ENCODE data around the gene OCLN.
"Not testable (repeated sequence)": the region's sequence is repeated elsewhere in the genome, so short reads cannot be mapped to it uniquely, and the experiment has no call there.

Gene OCLN

DNA sequence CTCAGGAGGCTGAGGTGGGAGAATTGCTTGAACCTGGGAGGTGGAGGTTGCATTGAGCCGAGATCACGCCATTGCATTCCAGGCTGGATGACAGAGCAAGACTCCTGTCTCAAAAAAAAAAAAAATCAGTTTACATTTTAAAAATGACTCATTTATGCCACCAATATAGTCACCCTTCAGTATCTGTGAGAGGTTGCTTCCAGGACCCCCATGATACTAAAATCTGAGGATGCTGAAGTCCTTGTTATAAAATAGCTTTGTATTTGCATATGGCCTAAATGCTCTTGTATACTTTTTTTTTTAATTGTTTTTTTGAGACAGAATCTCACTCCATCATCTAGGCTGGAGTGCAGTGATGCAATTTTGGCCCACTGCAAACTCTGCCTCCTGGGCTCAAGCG lies 5.8 kb downstream of the OCLN start:
- Mint-ChIP-seq H3K9me3 (no peaks in the 10 kb centered on the region), H3K27me3 (peaks cover 13% of the 10 kb centered on the region), H3K4me3 (no peak overlapping the region), H3K36me3 (ENCODE audit: low read depth) (no peaks in the 10 kb centered on the region), H3K4me1 (ENCODE audit: low read depth) (no peaks in the 10 kb centered on the region), H3K27ac (no peak overlapping the region)
- intact Hi-C loops (cut with micrococcal nuclease), result loop anchor here (10.0 kb wide), 1 partner anchor 54 kb away; no protein-coding TSS in a partner anchor

DNA sequence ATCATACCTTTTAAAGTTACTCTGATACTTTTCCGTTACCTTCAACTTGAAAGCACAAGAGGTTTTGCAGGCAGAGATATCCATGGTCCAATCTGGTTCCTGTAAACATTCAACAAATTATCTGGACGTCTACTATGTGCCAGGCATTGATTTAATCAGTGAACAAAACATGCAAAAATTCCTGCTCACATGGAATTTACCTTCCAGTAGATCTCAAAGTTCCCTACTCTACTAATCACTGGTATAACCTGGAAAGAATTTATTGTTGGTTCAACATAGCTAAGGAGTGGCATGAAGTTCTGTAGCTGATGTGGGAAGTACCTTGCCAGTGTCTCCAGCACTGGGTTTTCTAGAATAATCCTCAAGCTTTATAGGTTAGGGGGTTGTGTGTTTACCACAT lies 9.8 kb downstream of the OCLN start:
- H3K27ac Mint-ChIP-seq, result no peak overlapping the region
- H3K27me3 Mint-ChIP-seq, result no peaks in the 10 kb centered on the region
- H3K9me3 Mint-ChIP-seq, result no peaks in the 10 kb centered on the region
- intact Hi-C loops (cut with micrococcal nuclease), result no loop called here
- no peaks in the 10 kb centered on the region for H3K4me1 Mint-ChIP-seq (ENCODE audit: low read depth)
- H3K36me3 Mint-ChIP-seq (ENCODE audit: low read depth), result no peaks in the 10 kb centered on the region
- H3K4me3 Mint-ChIP-seq, result no peak overlapping the region

GRCh38 chr5:69502767-69503488 lies 10.3 kb downstream of the OCLN start:
- H3K4me1 Mint-ChIP-seq (ENCODE audit: low read depth), result no peaks in the 10 kb centered on the region
- intact Hi-C loops (cut with micrococcal nuclease), result no loop called here
- H3K36me3 Mint-ChIP-seq (ENCODE audit: low read depth), result no peaks in the 10 kb centered on the region
- no peak overlapping the region for H3K4me3 Mint-ChIP-seq
- no peaks in the 10 kb centered on the region for H3K9me3 Mint-ChIP-seq
- H3K27me3 Mint-ChIP-seq, result no peaks in the 10 kb centered on the region
- H3K27ac Mint-ChIP-seq, result no peak overlapping the region

- Mint-ChIP-seq H3K9me3 (no peaks in the 10 kb centered on the region), H3K27ac (no peak overlapping the region), H3K36me3 (ENCODE audit: low read depth) (no peaks in the 10 kb centered on the region), H3K27me3 (no peaks in the 10 kb centered on the region), H3K4me1 (ENCODE audit: low read depth) (no peaks in the 10 kb centered on the region), H3K4me3 (no peak overlapping the region)
- intact Hi-C loops (cut with micrococcal nuclease), result no loop called here
Observed at GRCh38 chr5:69504036-69504435, 11.4 kb downstream of the OCLN start.

- no peaks in the 10 kb centered on the region for H3K4me1 Mint-ChIP-seq (ENCODE audit: low read depth)
Observed at GRCh38 chr5:69505306-69505705, 12.7 kb downstream of the OCLN start.

GRCh38 chr5:69509212-69509611 lies 16.6 kb downstream of the OCLN start:
- H3K27ac Mint-ChIP-seq, result no peak overlapping the region
- no peaks in the 10 kb centered on the region for H3K27me3 Mint-ChIP-seq
- intact Hi-C loops (cut with micrococcal nuclease), result no loop called here
- H3K4me1 Mint-ChIP-seq (ENCODE audit: low read depth), result no peaks in the 10 kb centered on the region
- no peaks in the 10 kb centered on the region for H3K9me3 Mint-ChIP-seq
- H3K36me3 Mint-ChIP-seq (ENCODE audit: low read depth), result no peaks in the 10 kb centered on the region
- no peak overlapping the region for H3K4me3 Mint-ChIP-seq

More at GRCh38 chr5:69505306-69505705, 12.7 kb downstream of the OCLN start:
- intact Hi-C loops (cut with micrococcal nuclease), result no loop called here
- H3K4me3 Mint-ChIP-seq, result no peak overlapping the region
- no peaks in the 10 kb centered on the region for H3K27me3 Mint-ChIP-seq
- no peaks in the 10 kb centered on the region for H3K36me3 Mint-ChIP-seq (ENCODE audit: low read depth)
- no peak overlapping the region for H3K27ac Mint-ChIP-seq
- no peaks in the 10 kb centered on the region for H3K9me3 Mint-ChIP-seq

DNA sequence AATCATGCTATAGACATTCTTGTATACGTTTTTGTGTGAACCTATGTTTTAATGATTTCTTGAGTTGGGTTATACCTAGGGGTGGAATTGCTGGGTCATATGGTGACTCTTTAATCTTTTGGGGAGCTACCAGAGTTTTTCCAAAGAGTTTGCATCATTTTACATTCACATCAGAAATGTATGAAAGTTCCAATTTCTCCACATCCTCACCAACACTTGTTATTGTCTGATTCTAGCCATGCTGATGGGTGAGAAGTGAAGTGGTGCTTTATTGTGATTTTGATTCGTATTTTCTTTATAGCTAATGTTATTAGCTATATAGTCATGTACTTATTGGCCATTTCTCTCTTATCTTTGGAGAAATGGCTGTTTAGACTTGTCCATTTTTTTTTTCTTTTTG lies 18.1 kb downstream of the OCLN start:
- intact Hi-C loops (cut with micrococcal nuclease), result no loop called here
- H3K27ac Mint-ChIP-seq, result no peak overlapping the region

DNA sequence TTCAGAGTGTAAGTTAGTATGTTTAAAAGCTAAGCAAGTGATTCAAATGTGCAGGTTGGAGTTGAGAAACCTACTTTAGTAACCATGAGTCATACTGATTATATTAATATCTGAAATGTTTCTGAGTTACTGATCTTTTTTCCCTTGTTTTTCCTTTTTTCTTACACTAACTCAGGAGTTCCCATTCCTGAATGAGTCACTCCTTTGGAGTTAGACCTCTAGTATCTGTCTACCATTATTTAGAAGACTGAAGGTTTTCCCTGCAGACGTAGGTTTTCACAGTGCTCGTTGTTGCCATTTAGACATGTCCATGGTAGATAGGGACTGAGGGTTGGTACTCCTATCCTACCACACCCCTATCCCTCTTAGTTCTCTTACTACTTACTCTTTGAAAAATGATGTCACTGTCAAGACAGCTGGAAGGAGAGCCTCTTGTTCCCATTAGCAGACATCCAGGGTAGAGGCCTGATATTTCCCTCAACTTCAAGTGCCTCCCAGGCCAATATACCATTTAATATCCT lies 20.2 kb downstream of the OCLN start:
- H3K27me3 Mint-ChIP-seq, result no peaks in the 10 kb centered on the region
- H3K9me3 Mint-ChIP-seq, result no peaks in the 10 kb centered on the region
- intact Hi-C loops (cut with micrococcal nuclease), result no loop called here
- H3K4me1 Mint-ChIP-seq (ENCODE audit: low read depth), result no peaks in the 10 kb centered on the region
- H3K36me3 Mint-ChIP-seq (ENCODE audit: low read depth), result no peaks in the 10 kb centered on the region
- H3K27ac Mint-ChIP-seq, result no peak overlapping the region
- no peak overlapping the region for H3K4me3 Mint-ChIP-seq

More for the DNA sequence above, 18.1 kb downstream of the OCLN start:
- no peaks in the 10 kb centered on the region for H3K27me3 Mint-ChIP-seq
- H3K36me3 Mint-ChIP-seq (ENCODE audit: low read depth), result no peaks in the 10 kb centered on the region
- no peaks in the 10 kb centered on the region for H3K4me1 Mint-ChIP-seq (ENCODE audit: low read depth)
- H3K9me3 Mint-ChIP-seq, result no peaks in the 10 kb centered on the region
- no peak overlapping the region for H3K4me3 Mint-ChIP-seq

GRCh38 chr5:69515570-69515969 lies 23.0 kb downstream of the OCLN start:
- intact Hi-C loops (cut with micrococcal nuclease), result not testable (repeated sequence)

GRCh38 chr5:69516769-69517168 lies 24.2 kb downstream of the OCLN start:
- Mint-ChIP-seq H3K9me3 (no peaks in the 10 kb centered on the region), H3K27me3 (no peaks in the 10 kb centered on the region), H3K4me1 (ENCODE audit: low read depth) (no peaks in the 10 kb centered on the region), H3K4me3 (no peak overlapping the region), H3K36me3 (ENCODE audit: low read depth) (no peaks in the 10 kb centered on the region), H3K27ac (no peak overlapping the region)
- intact Hi-C loops (cut with micrococcal nuclease), result no loop called here

More at GRCh38 chr5:69515570-69515969, 23.0 kb downstream of the OCLN start:
- not testable (repeated sequence) for H3K4me1 Mint-ChIP-seq (ENCODE audit: low read depth); H3K36me3 Mint-ChIP-seq (ENCODE audit: low read depth); H3K9me3 Mint-ChIP-seq; H3K4me3 Mint-ChIP-seq; H3K27ac Mint-ChIP-seq; H3K27me3 Mint-ChIP-seq

DNA sequence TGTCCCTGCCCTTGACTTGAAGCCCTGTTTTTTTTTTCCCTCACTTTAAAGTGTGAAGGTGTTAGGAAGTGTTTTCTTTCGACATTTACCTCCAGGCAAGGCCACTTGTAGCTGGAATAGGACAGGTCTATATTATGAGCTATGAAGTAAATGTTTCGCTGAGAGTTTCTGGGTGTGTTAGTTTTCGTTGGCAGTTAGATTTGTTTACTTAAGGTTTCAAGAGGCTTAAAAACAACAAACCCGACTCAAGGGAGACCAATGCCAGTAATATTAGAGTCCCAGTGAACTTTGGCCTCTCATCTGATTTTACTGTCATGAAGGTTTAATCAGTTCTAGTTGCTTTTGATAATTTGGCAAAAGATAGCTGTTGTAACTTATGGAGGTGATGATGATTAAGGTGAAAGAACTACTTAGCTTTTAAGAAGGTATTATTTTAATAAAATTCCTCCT lies 25.2 kb downstream of the OCLN start:
- no peak overlapping the region for H3K4me3 Mint-ChIP-seq
- no peak overlapping the region for H3K27ac Mint-ChIP-seq
- H3K36me3 Mint-ChIP-seq (ENCODE audit: low read depth), result no peaks in the 10 kb centered on the region
- H3K27me3 Mint-ChIP-seq, result no peaks in the 10 kb centered on the region
- H3K9me3 Mint-ChIP-seq, result no peaks in the 10 kb centered on the region
- intact Hi-C loops (cut with micrococcal nuclease), result no loop called here
- H3K4me1 Mint-ChIP-seq (ENCODE audit: low read depth), result no peaks in the 10 kb centered on the region

DNA sequence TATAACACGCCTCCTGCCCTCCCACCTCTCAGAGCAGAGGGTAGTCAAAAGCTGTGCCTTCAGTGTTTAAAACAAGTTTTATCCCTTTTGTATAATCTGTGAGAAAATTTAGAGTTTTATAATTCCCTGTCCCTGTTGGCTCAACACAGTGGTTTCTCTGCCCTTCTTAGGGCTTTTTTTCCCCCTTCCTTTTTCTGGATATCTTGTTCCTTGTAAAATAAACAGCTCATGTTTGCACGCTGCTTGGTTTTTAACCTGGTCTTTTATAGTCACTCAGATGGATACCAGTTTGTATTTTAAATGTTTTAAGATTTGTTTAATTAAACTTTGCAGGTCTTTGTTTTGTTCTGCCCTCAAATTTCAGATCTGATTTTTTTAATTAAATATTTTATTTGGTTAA lies 26.7 kb downstream of the OCLN start:
- H3K36me3 Mint-ChIP-seq (ENCODE audit: low read depth), result no peaks in the 10 kb centered on the region
- H3K9me3 Mint-ChIP-seq, result no peaks in the 10 kb centered on the region
- H3K4me3 Mint-ChIP-seq, result no peak overlapping the region
- H3K27me3 Mint-ChIP-seq, result no peaks in the 10 kb centered on the region
- intact Hi-C loops (cut with micrococcal nuclease), result no loop called here
- H3K4me1 Mint-ChIP-seq (ENCODE audit: low read depth), result no peaks in the 10 kb centered on the region
- no peak overlapping the region for H3K27ac Mint-ChIP-seq

DNA sequence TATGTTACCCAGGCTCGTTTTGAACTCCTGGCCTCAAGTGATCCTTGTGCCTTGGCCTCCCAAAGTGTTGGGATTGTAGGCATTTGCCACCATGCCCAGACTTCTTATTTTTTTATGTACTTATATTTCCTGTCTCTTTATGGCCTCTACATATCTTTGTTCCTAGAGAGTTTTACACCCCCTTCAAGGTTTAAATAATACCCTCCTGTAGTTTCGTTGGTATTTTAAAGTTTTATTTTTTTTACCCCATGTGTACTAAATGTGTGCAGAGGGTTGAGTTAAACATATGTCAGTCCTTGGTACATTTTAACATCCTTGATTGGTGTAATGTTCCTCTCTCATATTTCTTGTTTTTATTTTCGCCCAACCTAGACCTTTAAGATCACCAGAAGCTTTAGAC lies 29.4 kb downstream of the OCLN start:
- H3K27me3 Mint-ChIP-seq, result no peaks in the 10 kb centered on the region
- no peaks in the 10 kb centered on the region for H3K9me3 Mint-ChIP-seq
- intact Hi-C loops (cut with micrococcal nuclease), result no loop called here
- H3K36me3 Mint-ChIP-seq (ENCODE audit: low read depth), result no peaks in the 10 kb centered on the region
- H3K4me3 Mint-ChIP-seq, result no peak overlapping the region
- H3K27ac Mint-ChIP-seq, result no peak overlapping the region
- no peaks in the 10 kb centered on the region for H3K4me1 Mint-ChIP-seq (ENCODE audit: low read depth)

GRCh38 chr5:69525490-69525889 lies 32.9 kb downstream of the OCLN start:
- Mint-ChIP-seq H3K27me3 (no peaks in the 10 kb centered on the region), H3K9me3 (no peaks in the 10 kb centered on the region), H3K36me3 (ENCODE audit: low read depth) (no peaks in the 10 kb centered on the region), H3K4me3 (no peak overlapping the region), H3K27ac (no peak overlapping the region), H3K4me1 (ENCODE audit: low read depth) (peaks cover 3% of the 10 kb centered on the region)
- intact Hi-C loops (cut with micrococcal nuclease), result no loop called here

GRCh38 chr5:69526660-69527059 lies 34.1 kb downstream of the OCLN start:
- Mint-ChIP-seq H3K4me3 (no peak overlapping the region), H3K27ac (no peak overlapping the region), H3K9me3 (no peaks in the 10 kb centered on the region), H3K4me1 (ENCODE audit: low read depth) (peaks cover 14% of the 10 kb centered on the region), H3K27me3 (no peaks in the 10 kb centered on the region), H3K36me3 (ENCODE audit: low read depth) (no peaks in the 10 kb centered on the region)
- intact Hi-C loops (cut with micrococcal nuclease), result no loop called here
